HG02970 (cell line): Measurements from ENCODE around the gene NUCB2.

Source experiments
- ATAC-seq: cut with Tn5 transposase; IDR thresholded peaks from one replicate; pipeline ENCODE4 v1.9.1; 2021; ENCODE audit warnings: mild to moderate bottlenecking, moderate library complexity, moderate number of reproducible peaks; ENCODE audit not compliant: unreplicated experiment, low FRiP score

Gene NUCB2

DNA sequence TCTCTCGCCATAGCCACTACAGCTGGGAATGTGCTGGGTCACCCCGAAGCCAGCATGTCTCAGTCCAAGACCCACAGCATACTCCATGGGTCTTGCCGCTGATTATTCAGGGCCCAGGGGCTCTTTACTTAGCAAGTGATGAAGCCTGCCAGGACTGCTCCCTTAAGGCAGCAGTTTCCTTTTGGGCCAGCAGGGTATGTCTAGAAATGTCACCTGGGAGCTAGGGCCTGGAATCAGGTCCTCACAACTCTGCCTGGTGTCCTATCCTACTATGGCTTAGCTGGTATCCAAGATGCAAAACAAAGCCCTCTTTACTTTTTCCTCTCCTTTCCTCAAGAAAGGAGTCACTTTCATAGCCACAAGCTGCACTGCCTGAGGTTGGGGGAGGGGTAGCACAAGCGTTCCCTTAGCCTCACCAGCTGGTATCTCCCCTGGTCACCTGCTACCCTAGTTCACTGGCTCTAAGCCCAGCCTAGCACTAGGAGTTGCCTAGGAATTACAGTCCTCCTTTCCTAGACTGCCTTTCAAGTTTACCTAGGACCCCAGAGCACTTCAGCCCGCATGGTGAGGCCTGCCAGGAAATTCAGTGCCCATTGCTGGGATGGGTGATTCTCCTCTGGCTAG is 52.4 kb downstream of the NUCB2 start:
- ATAC-seq = no peak

DNA sequence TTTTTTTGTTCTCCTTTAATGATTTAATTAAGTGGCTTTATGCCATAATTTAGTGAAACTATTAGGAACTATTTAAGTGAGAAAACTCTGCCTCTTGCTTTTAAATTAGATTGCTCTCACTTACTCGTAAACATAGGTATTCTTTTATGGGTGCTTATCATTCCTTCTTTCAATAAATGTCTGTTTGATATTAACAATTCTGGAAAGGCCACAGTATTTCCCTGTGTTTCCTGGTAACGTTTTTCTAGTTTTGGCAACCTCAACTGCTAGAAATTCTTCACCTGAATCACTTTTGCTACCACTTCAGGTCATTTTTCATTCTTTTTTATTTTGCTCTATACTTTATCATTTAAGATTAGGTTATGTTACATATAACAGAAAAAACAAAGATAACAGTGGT is 55.1 kb downstream of the NUCB2 start:
- ATAC-seq = no peak

DNA sequence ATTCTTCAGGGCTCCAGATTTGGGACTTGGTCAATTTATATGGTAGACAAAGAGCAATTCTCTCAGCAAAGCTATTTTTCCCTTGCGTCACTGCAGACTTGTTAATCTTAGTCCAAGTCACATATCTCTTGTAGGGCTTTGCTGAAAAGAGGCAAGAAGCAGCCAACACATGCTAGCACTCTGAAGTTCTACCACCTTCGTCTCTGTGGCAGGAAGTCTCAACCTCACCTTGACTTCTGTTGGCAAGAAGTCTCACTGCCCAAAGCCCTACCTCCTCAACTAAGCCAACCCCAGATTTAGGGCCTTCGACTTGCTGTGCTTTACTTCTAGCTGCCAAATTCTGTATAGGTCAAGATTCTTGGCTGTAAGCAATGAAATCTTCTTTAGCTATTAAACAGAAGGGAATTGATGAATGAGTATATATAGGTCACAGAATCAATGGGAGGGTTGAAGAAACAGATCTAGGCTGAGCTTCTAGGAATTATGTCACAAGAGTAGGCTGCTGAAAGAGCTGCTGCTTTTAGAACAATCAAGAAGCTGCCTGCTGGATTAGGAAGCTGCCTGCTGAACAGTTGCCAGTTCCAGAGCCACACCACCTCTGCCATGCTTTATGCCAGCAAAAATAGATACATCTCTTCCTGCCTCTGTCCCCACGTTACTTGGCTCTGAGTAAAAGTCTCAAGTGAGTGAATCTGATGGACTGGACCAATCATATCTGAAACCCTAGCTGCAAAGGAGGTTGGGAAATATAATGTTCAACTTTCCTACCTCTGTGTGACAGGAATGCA is 57.5 kb downstream of the NUCB2 start:
- ATAC-seq = no peak

DNA sequence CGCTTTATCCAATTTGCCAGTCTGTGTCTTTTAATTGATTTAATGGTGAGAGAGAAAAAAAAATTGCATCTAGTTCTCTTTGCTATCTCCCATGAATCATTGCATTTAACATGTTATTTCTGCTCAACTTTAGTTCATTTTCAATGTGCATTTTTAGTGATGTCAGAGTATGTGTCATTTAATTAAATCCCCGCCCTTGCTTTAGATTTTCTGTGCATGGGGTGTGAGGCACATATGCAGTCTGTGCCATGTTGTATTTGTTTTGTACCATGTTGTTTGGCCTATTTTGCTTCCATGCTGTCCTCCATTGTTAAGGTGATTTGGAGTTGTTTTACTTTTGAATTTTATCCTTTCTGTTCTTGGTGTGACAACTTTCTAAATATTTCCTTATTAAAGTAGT is 66.7 kb downstream of the NUCB2 start:
- ATAC-seq = no peak

DNA sequence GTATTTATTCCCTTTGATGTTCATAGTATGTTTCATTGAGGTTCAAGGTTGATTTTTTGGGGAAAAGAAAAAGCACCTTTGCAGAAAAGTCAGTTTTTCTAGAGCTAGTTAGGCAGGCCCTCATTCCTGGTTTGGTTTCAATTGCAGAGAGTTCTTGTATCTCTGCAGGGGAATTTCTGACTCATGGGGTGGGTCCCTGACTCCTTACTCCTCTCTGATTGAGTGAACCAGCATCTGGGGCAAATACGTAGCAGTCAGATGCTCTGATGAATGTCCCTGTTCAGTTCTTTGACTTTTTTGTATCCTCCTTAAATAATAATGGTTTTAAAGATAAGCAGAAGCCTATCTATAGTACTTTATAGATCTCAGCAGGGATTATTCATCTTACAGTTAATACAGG is 67.4 kb downstream of the NUCB2 start:
- no peak for ATAC-seq

DNA sequence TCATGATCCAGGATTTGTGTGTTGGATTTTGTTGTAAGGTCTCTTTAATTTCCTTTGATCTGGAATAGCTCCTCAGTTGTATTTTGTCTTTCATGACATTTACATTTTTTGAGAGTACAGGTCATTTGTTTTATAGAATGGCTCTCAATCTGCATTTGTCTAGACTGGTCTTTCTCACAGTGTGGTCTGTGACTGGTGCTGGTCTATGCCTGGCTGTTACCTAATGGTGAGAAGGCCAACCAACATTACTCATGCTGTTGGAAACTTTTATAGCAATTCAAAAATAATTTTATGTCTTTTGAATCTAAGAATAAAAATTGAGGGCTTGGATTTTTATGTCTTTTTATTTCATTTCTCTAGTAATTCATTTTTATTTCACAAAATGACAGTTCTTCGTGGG is 71.1 kb downstream of the NUCB2 start:
- ATAC-seq = no peak

DNA sequence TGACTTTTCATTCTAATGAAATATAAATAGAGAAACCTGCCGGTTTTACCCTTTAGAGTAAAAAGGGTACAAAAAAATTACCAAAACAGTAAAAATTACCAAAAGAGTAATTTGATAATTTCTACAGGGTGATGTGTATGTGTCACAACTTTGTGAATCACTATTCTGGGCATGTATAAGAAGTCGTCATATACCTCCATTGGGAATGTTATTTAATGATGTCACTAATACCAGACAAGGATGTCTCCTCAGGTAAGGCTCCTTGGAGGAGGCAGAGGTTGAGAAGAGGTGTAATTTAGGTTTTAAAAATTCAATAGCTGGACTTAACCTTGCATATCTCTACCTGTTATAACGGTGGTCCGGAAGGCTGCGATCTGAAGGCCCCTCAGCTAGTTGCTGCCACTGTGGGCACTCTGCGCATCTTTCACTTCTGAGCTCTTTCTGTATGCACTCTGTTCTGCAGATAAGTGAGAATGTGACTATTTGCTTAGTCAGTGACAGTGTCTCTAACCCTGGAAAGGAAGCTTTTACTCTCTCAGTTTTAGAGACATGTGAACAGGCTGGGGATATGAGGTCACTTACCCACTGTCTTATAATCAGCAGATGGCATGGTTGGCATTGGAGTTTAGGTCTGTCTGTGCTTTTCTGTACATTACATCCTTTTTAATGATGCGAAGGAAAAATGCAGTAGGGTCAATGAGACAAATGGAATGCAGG is 74.1 kb downstream of the NUCB2 start:
- no peak for ATAC-seq

DNA sequence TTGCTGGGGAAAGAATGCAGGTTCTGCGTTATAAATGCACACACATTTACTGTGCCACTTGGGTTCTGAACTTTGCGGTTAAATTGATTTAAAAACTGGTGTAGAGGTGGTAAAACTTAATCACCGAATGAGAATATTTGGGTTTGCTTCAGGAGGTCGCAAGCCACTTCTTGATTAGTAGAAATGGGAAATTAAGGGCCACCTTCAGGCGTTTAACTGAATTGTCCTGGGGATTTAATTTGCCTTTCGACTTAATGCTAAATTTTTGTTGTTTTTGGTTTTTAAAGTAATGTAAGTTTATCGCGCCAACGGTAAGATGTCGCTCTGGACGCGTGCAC is 74.6 kb downstream of the NUCB2 start:
- no peak for ATAC-seq

DNA sequence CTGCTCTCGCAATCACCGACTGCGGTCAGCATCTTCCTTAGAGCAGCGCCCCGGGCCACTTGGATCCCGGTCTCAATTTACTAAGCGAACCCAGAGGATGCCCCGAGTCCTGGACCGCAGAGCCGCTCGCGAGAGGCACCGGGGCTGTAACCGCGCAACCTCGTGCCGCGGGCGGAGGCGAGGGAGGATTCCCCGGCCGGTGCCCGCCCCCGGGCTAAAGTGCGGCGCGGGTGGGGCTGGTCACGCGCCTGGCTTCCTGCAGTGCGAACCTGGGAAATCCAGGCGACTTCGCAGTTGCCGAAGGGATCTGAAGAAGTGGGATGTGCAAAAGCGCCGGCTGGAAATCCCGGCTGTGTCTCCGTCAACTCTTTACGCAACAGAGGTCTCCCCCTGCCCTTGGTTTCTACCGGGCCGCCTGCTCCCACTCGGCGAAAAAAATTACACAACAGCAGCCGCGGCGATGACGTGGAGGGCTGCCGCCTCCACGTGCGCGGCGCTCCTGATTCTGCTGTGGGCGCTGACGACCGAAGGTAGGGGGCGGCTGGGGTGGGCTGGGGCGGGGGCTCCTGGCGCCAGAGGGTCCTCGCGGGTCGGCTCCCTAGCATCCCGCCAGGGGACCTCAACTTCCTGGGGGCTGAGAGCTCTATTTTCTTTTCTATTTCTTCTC is 75.1 kb downstream of the NUCB2 start, which contains the start of gene NCR3LG1:
NCR3LG1 (plus strand) TSS at position 291 of the 667 bp plus-strand sequence; CDS start at position 461, 170 bp downstream.
- no peak for ATAC-seq

DNA sequence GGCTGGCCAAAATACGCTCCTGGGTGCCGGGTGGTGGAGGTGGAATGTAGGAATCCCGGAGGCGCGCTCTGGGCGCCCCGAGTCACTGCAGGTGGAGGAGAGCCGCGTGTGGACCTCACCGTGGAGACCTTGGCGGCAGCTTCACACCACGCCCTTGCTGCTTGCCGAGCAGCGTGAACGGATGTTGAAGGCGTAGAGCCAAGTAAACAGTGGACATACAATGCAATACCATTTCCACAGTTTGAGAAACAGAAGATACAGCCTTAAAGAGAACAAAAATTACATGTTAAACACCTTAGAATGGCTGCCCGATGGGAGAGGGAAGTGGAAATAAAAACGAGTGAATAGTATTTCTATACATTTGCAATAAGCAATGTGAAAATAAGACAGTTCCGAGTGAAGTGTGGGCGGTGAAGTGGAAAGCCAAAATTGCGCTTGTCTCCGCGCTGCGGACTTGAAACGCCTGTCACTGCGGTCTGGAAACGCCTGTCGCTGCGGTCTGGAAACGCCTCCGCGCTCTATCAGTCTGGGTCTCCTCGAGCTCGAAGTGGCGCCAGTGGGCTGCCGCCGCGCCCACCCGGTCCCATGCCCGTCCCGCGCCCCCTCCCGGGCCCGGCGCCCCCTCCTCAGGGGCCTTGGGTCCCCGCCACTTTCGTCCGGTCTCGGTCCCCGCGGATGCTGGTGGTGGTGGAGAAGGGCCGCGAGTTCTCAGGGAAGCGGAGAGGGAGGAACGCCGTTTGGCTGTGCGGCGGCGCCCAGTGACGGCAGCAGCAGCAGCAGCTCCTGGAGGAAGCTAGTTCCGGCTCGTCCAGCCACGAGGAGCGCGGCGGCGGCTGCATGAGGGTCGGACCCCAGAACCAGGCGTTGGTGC is 76.6 kb downstream of the NUCB2 start:
- no peak for ATAC-seq

DNA sequence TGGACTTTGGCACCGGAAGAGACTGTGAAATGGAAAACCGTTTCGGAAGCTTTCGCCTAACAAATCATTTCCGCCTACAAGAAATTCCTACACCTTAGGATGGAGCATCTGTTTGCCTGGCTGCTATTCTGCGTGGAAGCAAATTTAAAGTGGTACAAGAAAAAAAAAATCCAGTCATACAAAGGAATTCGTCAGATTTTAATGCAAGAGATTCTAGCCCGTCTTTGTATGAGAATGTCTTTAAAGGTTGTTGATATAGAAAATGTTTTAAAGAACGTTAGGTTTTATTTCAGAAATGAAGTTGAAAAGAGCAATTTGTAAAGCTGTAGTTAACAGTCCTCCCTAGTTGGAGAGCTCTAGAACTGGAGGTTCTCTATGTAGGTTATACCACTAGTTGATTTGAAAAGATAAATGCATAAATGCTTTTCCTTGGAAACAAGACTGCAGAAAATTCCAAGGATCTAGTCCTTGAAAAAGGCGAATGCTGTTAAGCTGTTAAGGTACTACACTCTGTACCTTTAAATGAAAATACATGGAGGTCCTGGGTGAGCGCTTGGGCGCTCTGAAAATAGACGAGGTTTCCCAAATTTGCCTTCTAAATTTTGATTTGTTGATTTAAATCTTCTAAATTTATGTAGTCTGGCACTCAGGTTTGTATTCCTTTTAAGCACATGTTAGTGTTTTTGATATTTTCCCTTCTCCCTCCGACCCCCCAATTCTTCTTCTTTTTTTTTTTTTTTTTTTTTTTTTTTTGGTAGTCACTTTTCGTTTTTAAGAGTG is 77.5 kb downstream of the NUCB2 start:
- no peak for ATAC-seq

DNA sequence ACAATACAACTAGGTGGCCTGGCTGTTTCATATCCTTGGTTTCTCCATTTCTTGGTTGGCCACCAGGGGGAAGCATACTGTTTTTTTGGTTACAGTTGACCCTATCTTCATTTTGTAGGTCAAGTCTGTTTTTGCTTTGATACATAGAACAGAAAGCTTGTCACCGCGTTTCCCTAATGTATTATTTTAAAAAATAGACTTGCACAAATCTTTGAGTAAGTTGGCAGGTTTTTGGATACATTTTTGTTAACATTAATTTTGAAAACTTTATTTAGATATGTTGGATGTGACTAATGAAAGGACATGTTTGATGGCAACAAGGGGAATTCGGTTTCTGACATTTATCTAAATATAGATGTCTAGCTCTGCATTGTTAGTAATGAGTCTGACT is 78.1 kb downstream of the NUCB2 start:
- ATAC-seq = no peak

DNA sequence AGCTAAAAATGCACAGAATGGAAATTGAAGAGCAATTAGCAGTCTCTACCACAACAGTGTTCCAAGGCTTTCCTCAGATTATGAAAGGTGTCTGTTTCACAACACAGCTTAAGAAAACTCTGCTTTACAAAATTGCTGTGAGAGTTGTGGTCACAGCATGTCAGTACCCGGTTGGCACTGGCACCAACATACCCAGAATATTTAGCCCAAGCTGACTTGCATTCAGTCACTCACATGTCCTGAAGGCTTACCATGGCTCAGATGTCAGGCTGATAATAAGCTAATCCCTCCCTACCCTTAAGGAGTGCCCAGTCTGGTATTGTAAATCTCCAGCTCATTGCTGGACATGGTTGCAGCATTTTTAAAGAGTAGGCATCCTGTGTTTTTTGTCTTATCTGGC is 90.0 kb downstream of the NUCB2 start:
- ATAC-seq = no peak

DNA sequence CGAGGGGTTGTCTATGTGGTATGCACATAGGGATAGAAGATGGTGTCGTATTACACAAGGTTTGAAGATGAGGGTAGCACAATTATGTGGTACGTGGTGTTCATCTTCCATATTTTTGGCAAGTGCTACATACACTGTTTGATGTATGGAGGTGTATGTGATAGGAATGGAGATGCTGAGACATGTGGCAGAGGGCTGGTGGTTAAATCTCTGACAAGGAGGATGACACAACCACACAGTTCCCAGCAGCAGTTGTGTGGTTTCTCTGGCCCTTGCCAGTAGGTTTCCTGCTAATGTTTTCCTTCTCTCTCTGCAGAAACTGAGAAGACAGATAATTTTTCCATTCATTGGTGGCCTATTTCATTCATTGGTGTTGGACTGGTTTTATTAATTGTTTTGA is 92.0 kb downstream of the NUCB2 start:
- no peak for ATAC-seq

DNA sequence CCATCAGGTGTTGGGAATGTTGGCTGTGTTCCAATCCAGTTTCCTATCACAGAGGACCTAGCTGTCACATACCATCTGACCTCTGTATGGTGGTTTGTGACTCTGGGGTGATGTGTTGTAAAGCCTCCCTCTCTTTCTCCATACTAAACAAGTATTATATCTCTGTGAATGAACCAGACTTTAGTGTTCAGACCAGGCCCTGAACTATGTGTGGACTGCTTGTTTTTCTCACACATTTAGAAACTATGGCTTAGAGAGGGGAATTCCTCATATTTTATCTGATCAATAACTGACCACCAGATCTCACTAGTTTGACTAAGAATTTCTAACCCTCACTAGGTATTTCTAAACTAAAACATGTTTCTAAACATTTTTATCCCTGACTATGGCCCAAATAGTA is 92.6 kb downstream of the NUCB2 start:
- no peak for ATAC-seq

DNA sequence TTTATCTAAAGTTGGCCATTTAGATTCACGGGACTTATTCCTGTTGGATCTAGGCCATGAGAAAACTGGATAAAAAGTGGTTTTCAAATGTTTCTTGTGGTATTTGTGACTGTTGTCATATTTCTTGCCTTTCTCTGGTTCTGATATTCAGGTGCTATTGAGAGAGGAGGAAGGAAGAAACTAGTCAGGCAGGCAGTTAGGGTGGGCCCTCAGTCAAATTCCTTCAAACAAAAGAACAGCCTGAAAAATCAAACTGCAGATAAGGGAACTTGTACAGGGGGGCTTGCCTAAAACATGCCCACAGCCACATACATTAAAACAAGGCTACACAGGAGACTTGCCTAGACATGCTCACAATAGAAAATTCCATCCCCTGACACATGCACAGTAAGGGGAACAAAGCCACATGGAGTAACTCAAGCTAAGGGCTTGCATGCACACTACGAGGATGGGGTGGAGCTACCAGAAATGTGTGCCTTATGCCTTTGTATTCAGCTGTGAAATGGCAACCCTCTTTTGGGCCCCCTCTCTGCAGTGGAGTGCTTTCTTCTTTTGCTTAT is 93.2 kb downstream of the NUCB2 start:
- ATAC-seq = no peak

DNA sequence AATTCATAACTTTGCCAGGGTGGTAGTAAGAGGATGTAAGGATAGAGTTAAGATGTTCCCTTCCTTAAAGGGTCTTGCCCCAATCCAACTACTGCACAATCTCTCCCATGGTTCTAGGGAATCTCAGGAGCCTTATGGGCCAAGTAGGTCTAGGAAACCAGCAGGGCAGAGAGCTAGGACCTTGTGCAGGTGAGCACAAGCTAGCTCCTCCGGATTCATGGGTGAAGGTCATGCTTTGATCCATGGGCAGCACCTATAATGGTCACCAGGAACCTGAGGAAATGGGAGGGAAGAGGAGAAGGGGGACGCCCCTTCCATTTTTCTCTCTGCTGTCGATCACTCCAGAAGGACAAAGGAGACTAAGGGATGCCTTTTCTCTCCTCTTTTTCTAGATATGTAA is 95.1 kb downstream of the NUCB2 start:
- ATAC-seq = no peak

DNA sequence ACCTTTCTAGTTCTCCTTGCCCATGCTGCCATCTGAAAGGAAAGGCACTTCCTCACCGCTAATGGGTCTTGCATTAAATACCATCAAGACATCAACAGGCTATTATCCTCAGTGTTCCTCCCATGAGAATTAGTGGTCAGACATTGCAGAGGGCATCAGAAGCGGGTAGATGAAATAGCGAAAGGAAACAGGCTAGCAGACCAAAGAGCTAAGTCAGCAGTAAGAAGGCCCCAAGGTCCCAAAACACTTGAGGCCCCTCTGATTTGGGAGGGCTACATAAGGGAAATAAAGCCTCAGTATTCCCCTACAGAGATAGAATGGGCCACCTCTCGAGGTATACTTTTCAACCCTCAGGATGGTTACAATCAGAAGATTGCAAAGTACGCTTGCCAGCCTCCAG is 99.0 kb downstream of the NUCB2 start:
- ATAC-seq = no peak

DNA sequence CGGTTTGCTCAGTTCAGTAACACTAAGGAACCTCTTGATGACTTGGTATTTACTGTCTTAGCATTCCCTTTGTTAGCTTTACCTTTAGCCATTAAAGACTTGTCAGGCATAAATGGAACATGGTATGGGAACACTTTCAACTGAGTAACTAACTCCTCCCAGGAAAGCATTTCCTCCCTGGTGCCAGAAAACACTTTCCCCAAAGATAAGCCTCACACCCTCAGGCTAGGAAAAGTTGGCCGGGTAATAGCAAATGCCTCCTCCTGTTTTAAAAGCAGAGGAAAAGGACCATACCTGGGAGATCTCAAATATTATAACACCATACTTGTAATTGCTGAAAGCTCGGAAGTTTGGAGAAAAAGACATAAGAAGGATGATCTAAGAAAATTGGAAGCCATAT is 100.0 kb downstream of the NUCB2 start:
- no peak for ATAC-seq
